ENCODE data around the gene HIPK4.
"Not testable (repeated sequence)": the region's sequence is repeated elsewhere in the genome, so short reads cannot be mapped to it uniquely, and the experiment has no call there.

Gene HIPK4

GRCh38 chr19:40417643-40417981, 27.6 kb upstream of the HIPK4 start:
- DNase-seq (ENCODE audit: low read depth), result no peak

GRCh38 chr19:40416918-40417642, 27.1 kb upstream of the HIPK4 start:
- no peak for DNase-seq (ENCODE audit: low read depth)

- DNase-seq (ENCODE audit: low read depth), result no peak
These were observed 25.8 kb upstream of the HIPK4 start for GRCh38 chr19:40415768-40416167.

- DNase-seq (ENCODE audit: low read depth), result no peak
These were observed 24.9 kb upstream of the HIPK4 start for GRCh38 chr19:40414542-40415535.

GRCh38 chr19:40413291-40413845, 23.4 kb upstream of the HIPK4 start, which contains the start of gene PRX:
Gene PRX, minus strand, starts transcription at chr19:40413378. Its CDS starts 5,446 bp downstream, at chr19:40407932.
- DNase-seq (ENCODE audit: low read depth), result no peak

GRCh38 chr19:40412866-40413265, 22.9 kb upstream of the HIPK4 start:
- DNase-seq (ENCODE audit: low read depth), result no peak

- no peak for DNase-seq (ENCODE audit: low read depth)
These were observed 22.0 kb upstream of the HIPK4 start for GRCh38 chr19:40411958-40412499.

GRCh38 chr19:40411125-40411842, 21.3 kb upstream of the HIPK4 start:
- DNase-seq (ENCODE audit: low read depth), result no peak

- no peak for DNase-seq (ENCODE audit: low read depth)
These were observed 20.0 kb upstream of the HIPK4 start for GRCh38 chr19:40410030-40410389.

- not testable (repeated sequence) for DNase-seq (ENCODE audit: low read depth)
These were observed 18.6 kb upstream of the HIPK4 start for GRCh38 chr19:40408598-40408925.

- DNase-seq (ENCODE audit: low read depth), result no peak
These were observed 18.0 kb upstream of the HIPK4 start for GRCh38 chr19:40407714-40408597.

GRCh38 chr19:40403262-40403984, 13.4 kb upstream of the HIPK4 start:
- peak; percentile 70 for DNase-seq (ENCODE audit: low read depth)

GRCh38 chr19:40400559-40400958, 10.6 kb upstream of the HIPK4 start:
- DNase-seq (ENCODE audit: low read depth), result no peak

- peak; percentile 43 for DNase-seq (ENCODE audit: low read depth)
These were observed 8.6 kb upstream of the HIPK4 start for GRCh38 chr19:40398417-40399131.

- DNase-seq (ENCODE audit: low read depth), result no peak
These were observed 7.6 kb upstream of the HIPK4 start for GRCh38 chr19:40397568-40397906.

GRCh38 chr19:40396886-40397567, 7.0 kb upstream of the HIPK4 start:
- DNase-seq (ENCODE audit: low read depth), result no peak

GRCh38 chr19:40395956-40396355, 6.0 kb upstream of the HIPK4 start:
- no peak for DNase-seq (ENCODE audit: low read depth)

GRCh38 chr19:40394816-40395210, 4.8 kb upstream of the HIPK4 start:
- no peak for DNase-seq (ENCODE audit: low read depth)
